GM21825 (cell line): ENCODE measurements around the gene ITPKC.

Source experiments
- ATAC-seq: cut with Tn5 transposase; IDR thresholded peaks from one replicate; pipeline ENCODE4 v1.9.1; 2021; ENCODE audit warnings: mild to moderate bottlenecking, moderate library complexity; ENCODE audit not compliant: unreplicated experiment

ITPKC gene

DNA sequence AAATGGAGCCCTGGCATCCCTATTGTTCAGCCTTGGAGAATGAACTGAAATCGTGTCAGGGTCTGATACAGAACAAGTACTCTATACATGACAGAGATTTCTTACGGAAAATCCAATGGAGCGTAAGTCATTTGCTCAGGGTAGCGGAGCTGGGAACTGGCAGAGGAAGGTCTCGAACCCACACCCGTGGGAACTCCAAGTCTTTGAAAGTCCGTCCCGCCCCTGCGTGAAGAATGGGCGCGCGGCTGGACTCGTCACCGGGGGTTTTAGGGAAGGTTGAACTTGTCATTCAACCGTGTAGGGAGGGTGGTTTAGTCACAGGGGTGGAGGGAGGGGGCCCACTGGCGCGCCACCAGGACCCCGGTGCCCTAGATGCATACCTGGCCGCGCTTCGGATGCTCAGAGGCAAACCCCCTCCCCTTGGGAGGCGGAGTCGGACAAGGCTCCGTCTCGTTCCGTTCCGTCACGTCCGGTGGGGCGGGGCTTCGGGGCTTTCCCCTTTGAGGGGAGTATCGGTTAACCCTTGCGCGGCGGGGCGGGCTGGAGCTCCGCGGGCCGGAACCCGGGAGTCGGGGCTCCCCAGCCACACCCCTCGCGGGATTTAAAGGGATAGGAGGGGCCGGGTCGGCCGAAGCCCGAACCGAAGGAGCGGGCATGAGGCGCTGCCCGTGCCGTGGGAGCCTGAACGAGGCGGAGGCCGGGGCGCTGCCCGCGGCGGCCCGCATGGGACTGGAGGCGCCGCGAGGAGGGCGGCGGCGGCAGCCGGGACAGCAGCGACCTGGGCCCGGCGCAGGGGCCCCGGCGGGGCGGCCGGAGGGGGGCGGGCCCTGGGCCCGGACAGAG is at the start of gene ITPKC, which contains the start of gene COQ8B:
ITPKC (plus strand) TSS at position 631 of the 843 bp plus-strand sequence; CDS start at position 655, 24 bp downstream.
COQ8B (minus strand) TSS at position 405 of the 843 bp plus-strand sequence. CDS start 2,254 bp downstream, outside the sequence.
- ATAC-seq: peak; percentile 58

DNA sequence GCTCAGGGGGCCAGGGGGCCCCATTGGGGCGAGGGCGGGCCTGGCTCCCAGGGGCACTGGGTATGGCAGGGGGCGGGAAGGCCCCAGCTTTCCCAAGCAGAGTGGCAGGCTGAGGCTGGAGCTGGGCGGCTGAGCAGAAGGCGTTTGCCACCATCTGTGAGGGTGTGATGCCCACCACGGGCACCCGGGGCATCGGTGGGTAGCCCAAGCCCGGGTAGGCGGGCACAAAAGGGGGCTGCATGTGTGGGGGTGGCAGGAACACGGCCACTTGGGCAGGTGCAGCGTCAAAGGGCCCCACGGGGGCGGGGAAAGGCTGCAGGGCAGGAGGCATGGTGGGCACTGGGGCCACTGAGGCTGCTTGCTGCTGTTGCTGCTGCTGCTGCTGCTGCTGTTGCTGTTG is 49.3 kb upstream of the ITPKC start:
- no peak for ATAC-seq

GRCh38 chr19:40668991-40669614 is 47.8 kb upstream of the ITPKC start:
- no peak for ATAC-seq

- ATAC-seq: no peak
Observed at GRCh38 chr19:40671404-40671803, 45.5 kb upstream of the ITPKC start.

DNA sequence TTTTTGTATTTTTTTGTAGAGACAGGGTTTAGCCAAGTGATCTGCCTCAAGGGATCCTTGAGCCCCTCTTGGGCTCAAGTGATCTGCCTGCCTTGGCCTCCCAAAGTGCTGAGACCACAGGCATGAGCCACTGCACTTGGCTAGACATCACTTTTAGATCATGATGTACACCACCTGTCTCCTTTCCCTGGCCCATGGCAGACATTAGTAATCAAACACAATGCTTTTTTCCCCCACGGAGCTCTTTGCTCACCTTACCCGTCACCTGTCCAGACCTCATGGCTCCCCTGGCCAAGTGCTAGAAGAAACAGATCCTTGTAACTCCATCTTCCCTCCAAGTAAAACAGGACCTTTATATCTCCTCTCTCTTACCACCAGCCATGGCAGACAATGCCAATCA is 44.9 kb upstream of the ITPKC start:
- ATAC-seq: no peak

GRCh38 chr19:40672573-40673299 is 44.2 kb upstream of the ITPKC start:
- no peak for ATAC-seq

GRCh38 chr19:40673397-40673796 is 43.5 kb upstream of the ITPKC start:
- ATAC-seq: no peak

DNA sequence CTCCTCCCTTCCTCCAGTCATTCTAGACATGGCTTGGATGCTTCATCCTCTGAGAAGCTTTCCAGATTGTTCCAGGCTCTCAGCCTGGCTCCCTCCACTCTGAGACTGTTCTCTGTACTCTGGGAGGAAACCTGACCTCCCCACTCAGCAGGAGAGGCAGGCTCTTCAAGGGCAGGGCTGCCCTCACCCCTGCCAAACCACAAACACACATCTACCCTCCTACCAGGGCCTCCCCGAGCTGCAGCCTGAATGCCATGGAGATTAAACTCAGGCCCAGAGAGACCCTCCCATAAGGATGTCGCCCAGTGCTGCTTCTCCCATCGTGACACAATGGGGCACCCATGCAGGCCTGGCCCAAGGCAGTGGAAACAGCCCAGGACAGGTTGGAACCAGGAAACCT is 42.6 kb upstream of the ITPKC start:
- no peak for ATAC-seq

GRCh38 chr19:40677156-40677555 is 39.8 kb upstream of the ITPKC start:
- no peak for ATAC-seq

DNA sequence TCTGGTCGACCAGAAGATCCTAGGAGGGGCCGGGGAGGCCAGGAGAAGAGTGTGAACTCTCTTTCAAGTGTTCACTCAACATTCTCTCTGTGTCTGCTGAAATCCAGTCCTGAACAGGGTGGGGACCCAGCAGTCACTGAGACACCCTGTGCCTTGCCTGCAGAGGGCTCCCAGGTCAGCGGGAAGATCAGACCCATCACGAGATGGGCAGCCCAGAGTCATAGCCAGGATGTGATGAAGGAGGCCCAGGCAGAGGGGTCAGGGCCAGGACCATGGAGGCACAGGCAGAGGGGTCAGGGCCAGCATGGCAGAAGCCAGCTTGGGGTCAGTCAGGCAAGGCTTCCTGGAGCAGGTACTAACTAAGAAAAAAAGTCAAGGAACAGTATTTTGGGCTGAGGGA is 35.9 kb upstream of the ITPKC start:
- no peak for ATAC-seq

GRCh38 chr19:40682431-40682964 is 34.4 kb upstream of the ITPKC start:
- ATAC-seq: no peak

DNA sequence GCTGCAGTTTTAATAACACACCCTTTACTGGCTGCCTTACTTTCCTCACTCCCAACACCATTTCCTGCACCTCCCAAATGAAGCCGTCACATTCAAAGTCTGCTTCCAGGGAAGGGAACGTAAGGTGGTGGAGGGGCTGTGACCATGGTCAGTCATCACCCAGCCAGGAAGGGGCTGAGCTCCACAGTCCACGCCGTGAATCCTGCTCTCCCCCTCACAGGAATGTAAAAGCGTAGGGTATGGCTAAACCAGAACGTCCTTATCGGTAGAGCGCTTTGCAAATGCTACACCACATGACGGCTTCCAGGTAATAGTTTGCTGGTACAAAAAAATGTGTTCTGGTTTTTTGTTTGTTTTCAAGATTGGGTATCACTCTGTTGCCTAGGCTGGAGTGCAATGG is 33.5 kb upstream of the ITPKC start:
- ATAC-seq: no peak

DNA sequence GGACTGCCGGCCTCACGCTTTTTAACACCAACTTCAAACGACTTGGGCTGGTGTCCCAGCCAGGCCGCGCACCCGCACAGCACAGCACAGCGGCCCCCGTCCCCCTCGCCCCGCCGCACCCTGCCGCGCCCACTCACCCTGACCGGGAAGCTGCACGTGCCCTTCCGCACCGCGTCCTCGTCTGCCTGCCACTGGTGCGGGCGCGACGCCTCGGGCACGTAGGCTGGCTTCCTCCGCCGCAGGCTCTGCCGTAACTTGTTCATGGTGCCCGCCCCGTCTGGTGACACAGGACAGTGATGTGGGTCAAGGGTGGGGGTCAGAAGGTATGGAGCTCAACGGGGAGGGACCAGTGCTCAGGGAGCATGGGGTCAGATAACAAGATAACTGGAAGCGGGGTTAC is 32.6 kb upstream of the ITPKC start:
- ATAC-seq: no peak

- no peak for ATAC-seq
Observed at GRCh38 chr19:40685016-40685526, 31.8 kb upstream of the ITPKC start.

DNA sequence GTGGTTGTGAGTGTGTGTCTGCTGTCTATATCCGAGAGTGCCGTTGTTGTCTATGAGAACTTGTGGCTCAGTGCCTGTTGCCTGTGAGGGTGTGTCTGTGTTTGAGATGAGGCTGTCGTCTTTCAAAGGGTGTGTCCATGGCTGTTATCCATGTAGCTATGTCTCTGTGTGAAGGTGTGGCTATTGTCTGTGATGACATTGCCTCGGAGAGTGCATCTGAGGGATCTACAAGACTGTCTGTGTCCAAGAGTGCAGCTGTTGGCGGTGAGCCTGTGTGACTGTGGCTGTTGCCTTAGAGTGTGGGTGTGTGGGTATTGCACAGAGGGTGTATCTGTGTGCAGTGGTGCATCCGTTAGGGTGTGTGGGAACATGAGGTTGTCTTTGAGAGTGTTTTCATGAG is 31.3 kb upstream of the ITPKC start:
- ATAC-seq: no peak

GRCh38 chr19:40686882-40687524 is 29.9 kb upstream of the ITPKC start:
- no peak for ATAC-seq

DNA sequence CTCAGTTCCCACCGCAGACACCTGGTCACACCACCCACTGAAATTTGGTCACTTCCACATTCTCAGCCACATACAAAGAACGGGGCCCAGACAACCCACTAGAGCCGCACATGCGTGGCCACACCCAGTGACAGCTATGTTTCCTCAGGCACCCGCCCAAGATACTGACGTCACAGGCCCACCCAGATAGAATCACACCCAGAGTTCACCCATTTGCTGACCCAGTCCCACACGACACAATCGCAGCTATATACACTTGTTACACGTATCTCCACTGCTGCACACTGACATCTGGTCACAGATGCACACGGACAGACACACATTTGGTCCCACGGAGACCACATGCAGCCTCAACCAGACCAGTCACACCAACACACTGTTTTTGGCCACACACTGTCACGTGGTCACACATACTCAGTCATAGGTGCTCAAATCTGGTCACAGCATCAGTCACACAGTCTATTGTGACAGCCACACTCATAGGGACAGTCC is 29.3 kb upstream of the ITPKC start:
- ATAC-seq: no peak

DNA sequence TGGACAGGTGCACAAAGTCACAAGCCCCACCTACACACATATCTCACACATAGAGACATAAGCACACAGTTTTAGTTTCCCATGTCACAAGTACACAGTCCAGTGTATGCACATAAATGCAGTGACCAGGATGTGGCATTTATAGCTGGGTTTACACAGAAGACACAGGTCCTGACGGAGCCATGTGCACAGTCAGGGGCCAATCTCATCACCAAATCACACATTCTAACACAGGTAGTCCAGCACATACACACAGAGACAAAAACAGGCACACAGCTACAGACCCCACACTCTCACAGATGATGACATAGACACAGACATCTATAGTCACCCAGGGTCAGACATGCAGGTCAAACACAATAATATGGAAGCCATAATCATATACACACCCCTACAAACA is 28.6 kb upstream of the ITPKC start:
- ATAC-seq: no peak

DNA sequence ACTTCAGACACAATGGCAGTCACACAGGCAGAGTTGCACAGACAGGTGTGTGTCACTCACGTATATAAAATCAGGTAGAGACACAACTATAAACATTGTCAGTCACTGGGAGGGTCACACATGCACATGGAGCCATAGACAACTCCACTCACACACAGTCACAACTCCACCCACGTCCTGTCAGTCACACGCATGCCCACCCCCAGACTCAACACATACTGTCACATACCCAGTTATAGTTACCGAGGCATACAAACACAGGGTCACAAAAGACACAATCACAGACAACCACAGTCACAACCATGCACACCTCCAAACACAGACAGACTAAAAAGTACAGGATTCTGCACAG is 27.9 kb upstream of the ITPKC start:
- no peak for ATAC-seq

DNA sequence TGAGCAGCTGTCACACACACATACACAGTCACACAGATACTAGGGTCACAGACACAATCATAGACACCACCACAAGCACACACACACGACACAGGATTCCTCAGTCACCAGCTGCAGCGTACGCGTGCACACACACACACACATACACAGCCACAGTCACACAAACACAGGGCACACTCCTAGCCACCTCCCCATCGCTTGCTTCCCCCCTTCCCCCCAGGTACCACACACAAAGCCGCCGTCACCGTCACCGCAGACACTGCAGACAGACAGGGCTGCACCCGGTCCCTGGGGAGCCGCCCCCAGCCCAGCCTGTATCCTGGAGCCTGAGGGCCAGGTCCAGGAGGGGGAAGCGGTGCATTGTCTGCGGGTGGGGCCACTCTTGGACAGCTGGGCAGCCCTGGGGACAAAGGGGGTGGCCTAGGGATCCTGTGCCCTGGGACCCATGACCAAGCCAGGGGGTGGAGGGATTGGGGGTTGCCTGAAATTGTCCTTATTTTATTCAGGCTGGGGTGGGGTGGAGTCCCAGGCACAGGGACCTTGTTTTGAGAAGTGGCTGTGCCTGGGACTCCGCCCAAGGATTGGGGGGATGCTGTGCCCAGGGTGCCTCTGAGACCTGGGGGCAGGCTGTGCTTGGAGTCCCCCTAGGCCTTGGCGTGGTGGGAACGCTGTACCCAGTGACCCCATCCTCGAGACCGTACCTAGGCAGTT is 27.4 kb upstream of the ITPKC start:
- no peak for ATAC-seq
